HG02852 (cell line): ENCODE results near the gene RPS6KA3.
"Not testable (repeated sequence)": the region's sequence is repeated elsewhere in the genome, so short reads cannot be mapped to it uniquely, and the experiment has no call there.

Source experiments
- ATAC-seq: cut with Tn5 transposase; IDR thresholded peaks from one replicate; pipeline ENCODE4 v1.9.1; 2021; ENCODE audit warnings: mild to moderate bottlenecking, moderate library complexity; ENCODE audit not compliant: unreplicated experiment

The RPS6KA3 gene

DNA sequence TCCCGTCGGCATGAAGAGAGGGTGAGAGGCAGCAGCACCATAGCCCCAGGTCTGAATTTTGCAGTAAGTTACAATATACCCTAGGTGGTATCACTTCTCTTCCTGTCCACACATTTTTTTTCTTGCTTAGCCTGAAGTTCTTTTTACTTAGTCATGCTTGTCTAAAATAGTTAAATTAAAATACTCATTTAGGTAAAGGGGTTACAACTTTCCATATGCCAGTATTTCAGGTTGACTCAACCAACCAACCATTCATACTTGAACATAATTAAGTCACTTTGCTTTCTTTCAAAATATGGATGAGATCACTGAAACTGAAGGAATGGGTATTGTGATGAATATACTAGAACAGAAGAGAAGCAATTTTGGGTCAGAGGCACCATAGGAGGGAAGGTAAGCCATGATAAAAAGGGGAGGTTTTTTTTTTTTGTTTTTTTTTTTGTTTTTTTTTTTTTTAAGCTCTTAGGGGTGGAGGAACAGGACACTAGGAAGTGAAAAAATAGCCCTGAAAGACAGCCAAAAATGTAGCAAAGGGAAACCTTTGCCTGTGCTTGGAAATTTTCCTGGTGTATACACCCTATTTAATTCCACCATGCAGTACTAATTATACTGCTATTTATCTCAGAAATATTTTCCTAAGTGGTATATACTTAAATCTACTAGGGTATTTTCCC is 41.8 kb downstream of the RPS6KA3 start:
- ATAC-seq, result peak; percentile 78

DNA sequence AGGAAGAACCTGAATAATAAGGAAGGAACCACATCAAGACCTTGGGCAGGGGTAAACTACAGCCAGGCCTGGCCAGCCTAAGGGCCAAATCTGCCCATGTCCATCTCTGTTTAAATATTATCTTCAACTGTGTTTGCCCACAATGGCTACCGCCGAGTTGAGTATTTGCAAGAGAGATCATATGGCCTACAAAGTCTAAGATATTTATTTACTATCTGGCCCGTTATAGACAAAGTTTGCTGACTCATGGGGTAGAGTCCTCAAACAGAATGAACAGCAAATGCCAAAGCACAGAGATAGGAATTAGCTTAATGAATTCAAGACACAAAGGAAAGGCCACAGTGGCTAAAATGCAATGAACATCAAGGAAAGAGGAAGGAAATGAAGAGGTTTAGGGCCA is 44.8 kb downstream of the RPS6KA3 start:
- no peak for ATAC-seq

DNA sequence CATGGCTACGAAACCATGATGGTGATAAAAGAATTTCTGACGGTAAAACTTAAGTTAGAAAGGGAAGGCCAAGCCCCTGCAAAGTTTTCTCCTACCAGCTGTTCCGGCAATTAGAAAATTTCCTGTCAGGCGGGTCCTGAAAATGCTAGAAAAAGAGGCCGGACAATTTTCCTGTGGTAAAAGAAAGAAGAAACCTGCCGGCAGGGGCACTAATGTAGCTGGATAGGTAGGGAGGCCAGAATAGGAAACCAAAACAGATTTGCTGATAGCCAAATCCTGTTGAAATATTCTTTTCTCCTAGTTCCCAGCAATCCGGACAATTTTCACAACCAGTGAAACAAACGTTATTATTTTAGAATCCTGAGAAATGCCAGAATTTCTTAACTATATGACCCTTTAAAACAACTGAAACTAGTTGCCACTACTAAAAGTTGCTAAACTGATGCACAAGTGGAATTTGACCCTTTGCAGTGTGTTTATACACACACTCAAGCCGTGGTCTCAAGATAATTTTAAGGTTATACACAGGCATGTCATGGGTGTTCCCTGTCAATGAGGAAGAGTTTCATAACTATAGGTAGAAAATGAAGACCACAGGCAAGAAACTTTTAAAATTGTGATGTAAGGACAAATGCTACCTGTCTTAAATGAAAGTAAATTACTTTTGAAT is 47.7 kb downstream of the RPS6KA3 start:
- ATAC-seq, result no peak

DNA sequence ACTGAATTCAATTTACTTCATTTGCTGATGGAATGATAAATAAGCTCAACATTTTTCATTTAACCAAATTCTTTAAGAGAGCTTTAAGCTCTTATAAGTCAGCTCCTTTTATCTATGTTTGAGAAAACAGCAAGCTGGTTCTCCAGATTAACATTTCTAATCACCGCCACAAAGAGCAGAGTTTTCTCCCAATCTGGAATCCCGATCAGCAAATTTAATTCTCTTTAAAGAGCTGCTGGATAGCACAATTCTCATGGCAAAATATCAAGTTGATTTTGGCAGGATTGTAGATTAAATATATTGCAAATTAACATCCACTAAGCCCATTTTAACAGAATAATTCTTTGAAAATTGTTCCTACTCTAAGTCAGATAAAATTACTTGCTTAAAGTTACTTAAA is 48.8 kb downstream of the RPS6KA3 start:
- no peak for ATAC-seq

DNA sequence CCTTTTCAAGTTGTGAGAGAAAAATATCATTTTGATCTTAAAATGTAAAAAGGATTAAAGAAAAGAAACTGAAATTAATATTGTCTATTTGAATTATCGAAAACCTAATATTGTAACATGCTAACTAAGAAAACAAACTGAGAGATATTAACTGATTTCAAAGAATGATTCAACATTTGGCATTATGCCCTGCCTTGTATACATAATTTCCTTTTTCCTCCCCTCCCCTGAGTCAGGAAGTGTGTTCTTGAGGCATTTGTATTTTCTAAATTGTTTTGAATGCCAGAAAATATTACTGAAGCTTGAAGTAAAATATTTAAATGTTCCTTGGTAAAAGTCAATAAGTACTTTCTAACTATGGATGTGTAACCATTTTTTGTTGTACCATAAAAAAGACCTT is 49.4 kb downstream of the RPS6KA3 start:
- ATAC-seq, result no peak

DNA sequence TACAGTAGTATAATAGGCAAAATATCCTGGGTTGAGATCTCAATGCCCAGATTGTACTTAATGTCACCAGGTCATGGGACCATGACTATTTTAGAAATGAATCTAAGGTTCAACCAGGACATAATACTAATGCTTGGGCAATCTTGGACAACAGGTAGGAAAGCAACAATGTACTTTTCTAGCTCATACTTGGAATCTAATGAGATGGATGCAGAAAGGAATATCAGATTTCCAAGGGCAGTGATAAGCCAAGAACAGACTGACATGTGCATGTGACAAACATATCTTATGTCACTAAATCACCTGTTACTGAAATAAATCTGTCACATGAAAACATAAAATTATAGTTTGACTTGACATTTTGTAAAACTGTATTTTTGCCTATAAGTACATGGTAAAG is 51.1 kb downstream of the RPS6KA3 start:
- ATAC-seq, result no peak

DNA sequence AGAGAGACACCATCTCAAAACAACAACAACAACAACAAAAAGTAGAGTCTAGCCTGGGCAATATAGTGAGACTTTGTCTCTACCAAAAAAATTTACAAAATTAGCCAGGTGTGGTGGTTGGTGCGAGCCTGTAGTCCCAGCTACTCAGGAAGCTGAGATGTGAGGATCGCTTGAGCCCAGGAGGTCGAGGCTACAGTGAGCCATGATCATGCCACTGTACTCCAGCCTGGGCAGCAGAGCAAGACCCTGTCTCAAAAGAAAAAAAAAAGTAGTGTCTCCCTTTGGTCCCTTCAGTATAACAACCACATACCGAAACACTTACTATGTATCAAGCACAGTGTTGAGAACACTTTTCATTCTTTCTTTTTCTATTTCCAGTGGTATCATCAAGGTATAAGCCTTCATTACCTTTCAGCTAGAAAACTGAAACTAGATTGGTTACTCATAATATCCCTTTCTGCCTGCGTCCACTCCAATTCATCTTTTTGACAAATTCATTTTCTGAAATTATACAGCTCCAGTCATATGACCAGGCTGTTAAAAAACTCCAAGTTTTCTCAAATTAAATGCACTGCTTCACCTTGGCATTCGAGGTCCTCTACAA is 54.1 kb downstream of the RPS6KA3 start:
- ATAC-seq, result peak; percentile 91

DNA sequence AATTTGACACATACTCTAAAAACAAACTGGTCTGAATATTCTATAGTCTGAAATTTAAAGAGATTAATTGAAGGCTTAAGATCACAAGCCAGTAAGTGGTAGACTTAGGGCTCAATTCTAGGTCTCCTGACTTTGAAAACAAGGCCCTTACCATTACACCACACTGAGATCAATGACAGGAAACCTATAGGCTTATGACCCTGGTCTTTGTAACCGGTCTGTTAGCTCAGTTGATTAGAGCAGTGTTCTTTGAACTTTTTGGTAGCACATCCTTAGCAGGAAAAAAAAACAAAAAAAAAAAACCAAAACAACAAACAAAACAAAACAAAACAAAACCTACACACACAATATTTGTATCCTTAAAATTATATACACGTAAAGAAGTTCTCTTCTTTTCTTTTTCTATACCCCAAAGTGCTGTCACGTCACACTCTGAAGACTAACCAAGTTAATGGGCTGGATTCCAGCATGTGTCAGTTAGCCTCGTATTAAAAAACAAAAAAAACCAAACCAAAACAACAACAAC is 55.4 kb downstream of the RPS6KA3 start:
- ATAC-seq, result no peak

DNA sequence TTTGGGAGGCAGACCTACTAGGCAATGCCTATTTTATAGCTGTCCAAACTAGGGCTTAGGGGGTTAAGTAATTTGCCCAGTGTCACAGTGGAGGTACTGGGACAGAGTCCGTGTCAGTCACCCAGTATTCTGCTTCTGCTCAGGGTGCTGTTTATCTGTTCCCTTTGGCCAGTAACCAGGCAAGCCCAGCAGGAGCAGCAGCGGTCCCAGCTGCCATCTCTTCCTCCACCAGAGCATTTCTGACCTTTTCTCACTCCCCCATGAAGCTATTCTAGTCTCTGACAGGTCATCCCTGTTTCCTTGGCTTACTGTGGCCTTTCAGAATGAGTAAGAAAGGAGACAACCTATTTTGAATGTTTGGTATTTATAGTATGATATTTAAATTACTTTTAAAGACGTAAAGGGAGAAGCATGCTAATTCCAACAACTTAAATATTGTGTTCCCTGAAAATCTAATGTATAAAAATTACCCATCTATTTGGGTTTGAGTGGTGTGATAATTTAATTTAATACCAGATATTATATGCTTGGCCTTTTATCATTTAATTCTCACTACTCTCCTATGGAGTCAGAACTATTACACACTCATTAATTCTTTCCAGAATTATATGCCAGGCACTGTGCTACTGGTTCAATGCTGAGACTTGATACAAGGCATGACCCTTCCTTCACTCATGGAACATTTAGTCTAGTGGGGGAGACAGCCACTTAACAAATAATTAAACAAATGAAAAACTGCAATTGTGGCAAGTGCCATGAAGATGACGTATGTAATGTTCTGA is 60.6 kb downstream of the RPS6KA3 start:
- ATAC-seq, result peak; percentile 96

DNA sequence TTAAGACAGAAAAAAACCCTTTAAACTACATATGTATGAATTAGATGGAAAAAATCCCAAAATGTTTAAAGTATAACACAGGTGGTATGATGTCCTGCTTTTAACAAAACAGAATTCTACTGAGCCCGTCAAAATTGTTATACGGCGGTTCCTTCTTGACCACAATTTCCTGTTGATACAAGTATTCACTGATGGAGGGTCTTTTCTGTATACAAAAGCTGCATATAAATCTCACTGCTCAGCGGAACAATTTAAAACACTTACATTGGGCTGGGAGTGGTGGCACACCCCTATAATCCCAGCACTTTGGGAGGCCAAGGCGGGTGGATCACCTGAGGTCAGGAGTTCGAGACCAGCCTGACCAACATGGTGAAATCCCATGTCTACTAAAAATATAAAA is 62.4 kb downstream of the RPS6KA3 start:
- ATAC-seq, result no peak

DNA sequence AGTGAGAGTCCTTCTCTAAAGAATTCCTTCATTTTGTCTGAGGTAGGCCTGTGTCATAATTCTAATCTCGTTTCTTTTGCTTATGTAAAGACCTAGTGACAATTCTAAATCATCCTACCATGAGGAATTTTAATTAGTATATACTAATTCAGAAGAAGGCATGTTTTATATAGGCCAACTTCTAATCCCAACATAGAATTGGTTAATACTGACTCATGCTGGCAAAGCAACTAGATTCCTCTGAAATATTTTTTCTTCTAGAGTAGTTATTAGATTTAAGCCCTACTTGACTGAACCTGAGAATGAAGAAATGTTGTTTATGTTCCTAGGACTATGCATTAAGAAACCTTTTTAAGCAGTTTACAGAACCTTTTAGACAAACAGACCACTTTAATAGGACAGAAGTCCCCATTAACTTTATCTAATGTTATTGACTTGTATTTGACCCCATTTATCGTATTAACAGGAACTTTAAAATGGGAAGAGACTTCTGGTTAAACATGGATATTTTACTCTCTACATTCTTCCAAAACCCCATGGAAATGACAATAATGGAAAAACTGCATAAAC is 69.0 kb downstream of the RPS6KA3 start:
- ATAC-seq, result no peak

DNA sequence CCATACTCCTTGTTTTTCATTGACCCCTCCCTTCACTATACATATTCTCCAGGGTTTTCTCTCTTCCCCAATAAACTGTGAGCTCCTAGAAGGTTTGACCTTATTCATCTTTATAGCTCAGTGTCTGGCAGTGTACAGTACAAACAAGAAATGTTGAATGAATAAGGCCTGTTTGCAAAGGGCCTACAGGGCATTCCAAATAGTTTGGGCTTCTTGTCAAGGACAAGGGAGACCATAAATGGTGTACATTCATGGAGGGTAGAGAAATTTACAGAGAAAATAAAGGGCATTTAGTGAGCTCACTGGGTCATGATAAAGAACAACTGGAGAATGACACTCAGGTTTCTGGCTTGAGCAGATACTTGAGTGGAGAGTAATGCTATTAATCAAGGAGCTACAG is 77.5 kb downstream of the RPS6KA3 start:
- no peak for ATAC-seq

DNA sequence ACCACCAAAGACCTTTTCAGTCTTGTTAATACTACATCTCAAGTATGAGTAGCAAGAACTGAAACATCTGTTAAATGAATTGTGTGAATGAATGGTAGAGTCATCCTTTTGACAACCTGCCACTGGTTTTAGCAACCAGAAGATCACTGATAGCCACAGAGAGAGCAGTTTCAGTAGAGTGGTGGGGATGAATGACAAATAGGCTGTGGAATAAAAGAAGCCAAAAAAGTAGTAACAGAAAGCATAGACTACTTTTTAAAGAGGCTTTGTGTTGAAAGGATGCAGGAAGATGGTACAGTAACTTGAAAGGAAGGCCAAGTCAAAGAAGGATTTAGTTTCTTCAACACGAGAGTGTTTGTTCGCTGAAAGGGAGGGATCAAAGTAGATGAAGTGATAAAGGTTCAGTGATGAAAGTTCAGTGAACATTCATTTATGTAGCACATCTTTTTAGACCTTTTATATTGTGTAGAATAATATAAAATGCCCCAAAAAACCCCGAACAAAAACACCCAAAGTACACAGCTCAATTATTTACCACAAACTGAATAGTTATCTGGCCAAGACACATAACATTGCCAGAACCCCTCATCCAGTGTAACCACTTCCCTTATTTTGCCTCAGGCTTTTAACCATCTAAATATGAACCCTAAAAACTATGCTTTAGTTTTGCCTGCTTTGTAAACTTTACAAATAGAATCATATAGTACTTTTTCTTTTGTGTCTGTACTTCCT is 84.9 kb downstream of the RPS6KA3 start:
- ATAC-seq, result peak; percentile 64

DNA sequence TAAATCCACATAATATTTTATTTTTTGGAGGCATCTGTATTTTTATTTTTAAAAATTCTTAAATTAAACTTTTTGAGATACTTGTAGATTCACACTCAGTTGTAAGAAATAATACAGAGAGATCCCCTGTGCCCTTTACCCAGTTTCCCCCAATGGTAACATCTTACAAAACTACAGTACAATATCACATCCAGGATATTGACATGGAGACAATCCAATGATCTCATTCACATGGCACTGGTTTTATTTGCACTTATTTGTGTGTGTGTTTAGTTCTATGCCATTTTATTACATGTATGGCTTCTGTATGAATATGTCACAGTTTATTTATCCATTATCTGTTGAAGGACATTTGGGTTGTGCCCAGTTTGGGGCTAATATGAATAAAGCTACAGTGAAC is 89.6 kb downstream of the RPS6KA3 start:
- no peak for ATAC-seq

DNA sequence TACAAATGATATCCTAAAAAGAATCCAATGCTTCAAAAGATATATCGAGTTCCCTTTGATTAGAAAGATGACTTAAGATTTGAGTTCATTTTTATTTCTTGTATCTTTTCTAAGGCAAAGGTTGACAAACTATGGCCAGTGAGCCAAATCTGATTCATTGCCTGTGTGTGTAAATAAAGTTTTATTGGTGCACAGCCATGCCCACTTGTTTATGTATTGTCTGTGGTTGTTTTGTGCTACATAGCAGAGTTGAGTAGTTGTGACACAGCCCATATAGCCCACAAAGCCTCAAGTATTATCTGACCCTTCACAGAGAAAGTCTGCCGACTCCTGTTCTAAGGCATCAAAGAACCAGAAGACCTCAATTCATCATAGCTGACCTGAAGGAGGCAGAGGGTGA is 92.9 kb downstream of the RPS6KA3 start:
- no peak for ATAC-seq

DNA sequence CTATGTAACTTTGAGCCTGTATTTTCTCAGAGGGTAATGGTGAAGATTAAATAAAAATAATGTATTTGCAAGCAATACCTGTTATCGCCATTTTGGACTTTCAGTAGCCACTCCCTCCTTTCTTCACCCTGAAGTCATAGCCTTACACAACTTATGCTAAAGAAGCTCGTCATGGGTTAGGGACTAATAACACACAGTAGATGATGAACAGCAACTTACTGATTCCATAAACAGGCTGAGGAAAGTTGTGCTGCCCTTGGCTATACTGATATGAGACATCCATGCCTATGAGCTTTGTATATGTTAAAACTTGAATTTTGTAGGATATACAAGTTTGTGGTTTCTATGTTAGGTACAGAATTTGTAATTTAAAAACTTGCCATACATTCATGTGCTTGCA is 93.4 kb downstream of the RPS6KA3 start:
- no peak for ATAC-seq

DNA sequence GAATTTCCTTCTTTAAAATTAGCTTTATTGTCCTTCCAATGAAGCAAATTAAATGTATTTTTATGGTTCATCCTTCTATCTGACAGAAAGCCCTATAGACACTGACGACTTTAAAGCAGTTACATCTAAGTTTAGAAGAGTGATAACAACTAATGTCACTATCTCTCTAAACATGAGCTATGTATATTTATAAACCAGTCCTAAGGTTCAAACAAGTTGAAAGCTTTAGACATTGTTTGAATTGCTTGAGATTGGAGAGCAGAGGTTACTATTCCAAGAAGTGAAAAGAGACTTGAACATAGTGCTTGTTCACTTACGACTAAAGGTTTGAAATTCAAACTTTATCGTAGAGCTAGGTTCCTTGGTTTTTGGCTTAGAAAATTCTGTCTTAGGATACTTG is 94.8 kb downstream of the RPS6KA3 start:
- ATAC-seq, result no peak

DNA sequence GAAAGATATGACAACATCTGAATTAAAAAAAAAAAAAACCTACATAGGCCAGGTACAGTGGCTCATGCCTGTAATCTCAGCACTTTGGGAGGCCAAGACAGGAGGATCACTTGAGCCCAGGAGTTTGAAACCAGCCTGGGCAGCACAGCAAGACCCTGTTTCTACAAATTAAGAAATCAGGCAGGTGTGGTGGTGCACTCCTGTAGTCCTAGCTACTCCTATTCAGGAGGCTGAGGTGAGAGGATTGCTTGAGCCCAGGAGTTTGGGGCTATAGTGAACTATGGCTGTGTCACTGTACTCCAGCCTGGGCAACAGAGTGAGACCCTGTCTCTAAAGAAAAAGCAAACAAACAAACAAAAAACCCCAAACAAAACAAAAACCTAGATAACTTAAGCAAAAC is 104.2 kb downstream of the RPS6KA3 start:
- not testable (repeated sequence) for ATAC-seq

DNA sequence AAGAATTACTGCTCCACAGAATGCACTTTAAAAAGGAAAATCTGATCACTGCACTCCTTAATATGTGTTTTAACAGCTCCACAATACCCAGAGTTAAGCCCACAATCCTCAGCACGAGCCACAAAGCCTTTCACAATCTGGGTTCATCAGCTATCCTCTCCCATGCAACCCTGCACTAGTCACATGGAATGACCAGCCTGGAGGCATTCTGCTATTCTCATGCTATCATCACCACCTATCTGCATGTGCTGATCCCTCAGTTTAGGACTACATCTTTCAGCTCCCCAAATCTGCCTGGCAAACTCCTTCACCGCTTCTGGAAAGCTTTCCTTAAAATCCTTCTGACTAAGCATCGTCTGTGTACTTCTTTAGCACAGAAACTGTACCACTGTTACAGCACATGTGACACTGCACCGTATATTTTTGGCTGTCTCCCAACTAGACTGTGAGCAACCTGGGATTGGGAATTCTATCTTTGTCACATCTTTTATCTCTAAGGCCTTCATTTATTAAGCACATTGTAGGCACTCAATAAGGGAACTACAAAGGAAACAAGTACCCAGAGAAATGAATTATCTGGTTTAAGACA is 106.8 kb downstream of the RPS6KA3 start:
- no peak for ATAC-seq

DNA sequence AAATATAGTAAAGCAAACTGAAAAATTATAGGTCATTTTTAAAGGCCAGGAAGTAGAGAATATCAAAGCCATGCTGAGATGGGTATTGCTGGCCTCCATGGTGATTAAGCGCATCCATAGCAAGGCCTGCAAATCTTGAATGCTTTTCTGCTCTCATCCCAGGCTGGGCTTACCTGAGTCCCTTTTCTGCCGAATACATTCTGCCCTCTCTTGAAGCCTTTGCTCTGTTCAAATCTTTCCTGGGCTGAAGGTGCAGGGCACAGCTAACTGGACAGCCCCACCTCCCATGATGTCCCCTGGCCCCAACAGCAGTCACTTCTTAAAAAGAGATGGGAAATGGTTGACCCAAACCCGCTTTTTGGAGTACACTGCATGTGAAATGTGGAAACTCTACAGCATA is 115.0 kb downstream of the RPS6KA3 start:
- no peak for ATAC-seq
